DOHH2 (cell line): ENCODE results near the gene RNF123.

Source experiments
- CTCF ChIP-seq: fragments of 200-600 bp; sonication (generic); IDR thresholded peaks from one replicate; pipeline ENCODE4 v1.5.1; 2014; ENCODE audit warnings: antibody characterized with exemption, mild to moderate bottlenecking, low read depth, low read length; ENCODE audit not compliant: poor library complexity, severe bottlenecking
- EZH2phosphoT487 ChIP-seq: fragments of 200-600 bp; sonication (generic); IDR thresholded peaks from 2 replicates; pipeline ENCODE4 v1.6.1; 2017; ENCODE audit warnings: borderline replicate concordance, mild to moderate bottlenecking, antibody characterized with exemption, low read length, moderate library complexity, mixed read lengths

GRCh38 chr3:49675912-49676311 is 13.4 kb upstream of the RNF123 start:
- TF ChIP-seq CTCF (no peak), EZH2phosphoT487 (no peak)
